NCI-H1436 treated with DMSO at 0.1 percent for 48 hours (cell line): ENCODE results near the gene PRLH.
"Not testable (repeated sequence)": the region's sequence is repeated elsewhere in the genome, so short reads cannot be mapped to it uniquely, and the experiment has no call there.

Experiments used
- DNase-seq: peaks from one replicate; lab custom pipeline; 2025; lab: John Stamatoyannopoulos, UW

PRLH gene

GRCh38 chr2:237600205-237600846 is 34.0 kb downstream of the PRLH start:
- no peak for DNase-seq

GRCh38 chr2:237601453-237602116 is 35.2 kb downstream of the PRLH start:
- DNase-seq, result no peak

- no peak for DNase-seq
Observed at GRCh38 chr2:237602409-237602808, 36.0 kb downstream of the PRLH start.

GRCh38 chr2:237603049-237603717 is 36.8 kb downstream of the PRLH start:
- no peak for DNase-seq

DNA sequence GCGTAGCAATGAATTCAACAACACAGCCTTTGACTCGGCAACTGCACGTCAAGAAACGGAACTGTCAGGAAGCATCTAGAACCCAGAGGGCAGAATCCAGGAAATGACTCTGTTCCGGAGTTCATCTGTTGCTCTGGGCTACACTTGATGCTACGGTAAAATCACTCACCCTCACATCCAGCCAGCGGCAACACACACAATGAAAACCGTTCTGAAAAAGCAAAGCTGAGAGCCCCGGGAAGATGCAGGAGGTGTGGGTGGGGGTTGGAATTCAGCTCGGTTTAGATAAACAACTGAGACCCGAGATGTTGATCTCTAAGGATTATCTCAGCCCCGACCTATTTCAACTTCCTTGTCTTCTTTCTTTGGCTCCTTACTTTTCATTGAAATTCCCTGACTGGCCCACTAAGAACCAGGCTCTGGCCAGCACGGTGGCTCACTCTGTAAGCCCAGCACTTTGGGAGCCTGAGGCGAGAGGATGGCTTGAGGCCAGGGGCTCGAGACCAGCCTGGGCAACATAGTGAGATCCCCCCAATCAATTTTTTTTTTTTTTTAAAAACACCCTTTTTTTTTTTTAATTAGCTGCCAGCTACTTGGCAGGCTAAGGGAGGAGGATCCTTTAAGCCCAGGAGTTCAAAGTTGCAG is 37.5 kb downstream of the PRLH start:
- peak; percentile 1 for DNase-seq

DNA sequence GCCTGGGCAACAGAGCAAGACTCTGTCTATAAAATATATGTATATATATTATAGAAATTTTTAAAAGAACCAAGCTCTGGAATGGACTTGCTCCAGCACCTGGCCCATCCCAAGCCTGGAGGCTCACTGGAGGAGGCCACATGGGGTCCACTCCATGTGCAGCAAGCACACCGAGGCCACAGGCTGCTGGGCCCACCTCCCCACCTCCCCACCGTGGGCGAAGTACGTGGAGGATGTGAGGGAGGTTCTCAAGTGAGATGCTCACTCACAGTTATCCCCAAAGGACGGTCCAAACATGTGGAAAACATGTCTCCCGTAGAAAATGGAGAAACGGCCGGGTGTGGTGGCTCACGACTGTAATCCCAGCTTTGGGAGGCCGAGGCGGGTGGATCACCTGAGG is 38.0 kb downstream of the PRLH start:
- DNase-seq, result no peak

GRCh38 chr2:237604960-237605359 is 38.6 kb downstream of the PRLH start:
- DNase-seq, result no peak

GRCh38 chr2:237606522-237606921 is 40.1 kb downstream of the PRLH start:
- not testable (repeated sequence) for DNase-seq

GRCh38 chr2:237612527-237613357 is 46.4 kb downstream of the PRLH start:
- DNase-seq, result no peak

DNA sequence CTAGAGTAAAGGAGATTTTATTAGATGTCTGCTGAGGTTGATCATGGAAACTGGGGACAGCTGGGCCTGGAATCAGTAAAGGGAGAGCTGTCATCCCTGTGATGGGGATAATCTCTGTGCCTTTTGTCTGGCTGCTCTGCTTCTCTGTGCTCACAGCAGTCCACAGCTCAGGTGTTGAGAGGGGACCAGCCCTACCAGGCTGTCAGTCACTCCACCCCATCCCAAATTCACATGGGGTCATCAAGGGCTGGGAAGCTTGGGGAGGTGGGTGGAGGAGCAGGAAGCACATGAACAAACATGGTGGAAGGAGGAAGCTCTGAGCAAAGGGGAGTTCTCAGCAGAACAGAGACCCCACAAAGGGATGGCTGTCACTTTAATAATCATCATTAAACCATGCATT is 47.3 kb downstream of the PRLH start:
- no peak for DNase-seq

GRCh38 chr2:237614151-237614720 is 47.9 kb downstream of the PRLH start:
- DNase-seq, result no peak

GRCh38 chr2:237615631-237616249 is 49.4 kb downstream of the PRLH start:
- no peak for DNase-seq

DNA sequence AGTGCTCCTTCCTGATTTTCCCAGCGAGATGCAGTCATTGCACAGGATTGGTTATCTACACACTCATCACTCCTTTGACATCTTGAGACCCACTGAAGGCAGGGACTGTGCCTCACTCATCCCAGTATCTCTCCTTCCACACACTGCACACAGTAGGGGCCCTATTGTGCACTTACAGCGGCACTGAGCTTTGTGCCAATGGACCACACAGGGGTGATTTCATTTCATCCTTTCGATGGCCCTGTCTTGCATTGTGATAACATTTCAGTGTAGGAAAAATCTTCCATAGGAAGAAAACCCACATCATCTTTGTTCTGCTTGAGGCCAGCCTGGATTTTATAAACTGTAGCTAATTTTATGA is 50.0 kb downstream of the PRLH start:
- no peak for DNase-seq
